WERI-Rb-1 (cell line): Measurements from ENCODE around the gene PPIF.
"Not testable (repeated sequence)": the region's sequence is repeated elsewhere in the genome, so short reads cannot be mapped to it uniquely, and the experiment has no call there.

Experiments
- DNase-seq: peaks from one replicate; pipeline ENCODE4 v3.0.0-alpha.2; 2020
- H3K27ac ChIP-seq: fragments of 250-450 bp; sonication (Bioruptor Pico); 2 replicates; pipeline ENCODE4 v1.5.1; 2020; ENCODE audit warnings: mild to moderate bottlenecking, moderate library complexity
- H3K27me3 ChIP-seq: fragments of 250-450 bp; sonication (Bioruptor Pico); 2 replicates; pipeline ENCODE4 v1.5.1; 2021; ENCODE audit warnings: mild to moderate bottlenecking, low read depth, moderate library complexity; ENCODE audit not compliant: insufficient read depth, severe bottlenecking
- H3K36me3 ChIP-seq: fragments of 250-450 bp; sonication (Bioruptor Pico); 2 replicates; pipeline ENCODE4 v1.5.1; 2020; ENCODE audit warnings: mild to moderate bottlenecking, moderate library complexity
- H3K4me3 ChIP-seq: 2 replicates; pipeline ENCODE4 v1.5.1; 2011; ENCODE audit warnings: low read depth, mild to moderate bottlenecking, control low read depth, low read length
- H3K9me3 ChIP-seq: fragments of 250-450 bp; sonication (Bioruptor Pico); 2 replicates; pipeline ENCODE4 v1.5.1; 2021; ENCODE audit warnings: mild to moderate bottlenecking, moderate library complexity; ENCODE audit not compliant: severe bottlenecking
- CTCF ChIP-seq: IDR thresholded peaks from 2 replicates; pipeline ENCODE4 v1.5.1; 2011; ENCODE audit warnings: low read depth, mild to moderate bottlenecking, control low read depth, inconsistent platforms, low read length

Gene PPIF

GRCh38 chr10:79335470-79336235 is 11.6 kb upstream of the PPIF start:
- Histone ChIP-seq H3K27ac (peak overlapping the region; percentile 36), H3K27me3 (no peaks in the 10 kb centered on the region), H3K36me3 (no peaks in the 10 kb centered on the region), H3K9me3 (peaks cover 8% of the 10 kb centered on the region), H3K4me3 (no peak overlapping the region)
- no peak for TF ChIP-seq CTCF
- DNase-seq = no peak

DNA sequence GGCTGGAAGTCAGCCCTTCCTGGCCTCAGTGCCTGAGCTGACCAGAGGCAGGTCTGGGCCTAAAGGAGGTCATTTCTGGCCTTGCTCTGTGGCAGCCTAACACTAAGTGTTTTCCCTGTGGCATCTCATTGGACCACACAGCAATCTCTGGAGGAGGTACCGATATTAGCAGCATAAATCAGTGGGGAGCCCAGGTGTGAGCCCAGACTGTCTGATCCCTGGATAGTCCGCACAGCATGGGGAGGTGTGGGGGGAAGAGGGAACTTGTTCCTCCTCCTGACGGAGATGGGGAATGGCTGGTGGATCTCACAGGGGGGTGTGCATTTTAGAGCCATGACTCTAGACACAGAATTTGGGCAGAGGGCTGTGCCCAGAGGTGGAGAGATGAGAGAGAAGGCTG is 11.0 kb upstream of the PPIF start:
- H3K36me3 ChIP-seq = no peaks in the 10 kb centered on the region
- H3K4me3 ChIP-seq = no peak overlapping the region
- peak overlapping the region; percentile 36 for H3K27ac ChIP-seq
- no peak for DNase-seq
- TF ChIP-seq CTCF = no peak
- H3K9me3 ChIP-seq = peaks cover 8% of the 10 kb centered on the region
- H3K27me3 ChIP-seq = no peaks in the 10 kb centered on the region

- no peak overlapping the region for H3K27ac ChIP-seq
These were observed 10.5 kb upstream of the PPIF start for GRCh38 chr10:79336739-79337138.

DNA sequence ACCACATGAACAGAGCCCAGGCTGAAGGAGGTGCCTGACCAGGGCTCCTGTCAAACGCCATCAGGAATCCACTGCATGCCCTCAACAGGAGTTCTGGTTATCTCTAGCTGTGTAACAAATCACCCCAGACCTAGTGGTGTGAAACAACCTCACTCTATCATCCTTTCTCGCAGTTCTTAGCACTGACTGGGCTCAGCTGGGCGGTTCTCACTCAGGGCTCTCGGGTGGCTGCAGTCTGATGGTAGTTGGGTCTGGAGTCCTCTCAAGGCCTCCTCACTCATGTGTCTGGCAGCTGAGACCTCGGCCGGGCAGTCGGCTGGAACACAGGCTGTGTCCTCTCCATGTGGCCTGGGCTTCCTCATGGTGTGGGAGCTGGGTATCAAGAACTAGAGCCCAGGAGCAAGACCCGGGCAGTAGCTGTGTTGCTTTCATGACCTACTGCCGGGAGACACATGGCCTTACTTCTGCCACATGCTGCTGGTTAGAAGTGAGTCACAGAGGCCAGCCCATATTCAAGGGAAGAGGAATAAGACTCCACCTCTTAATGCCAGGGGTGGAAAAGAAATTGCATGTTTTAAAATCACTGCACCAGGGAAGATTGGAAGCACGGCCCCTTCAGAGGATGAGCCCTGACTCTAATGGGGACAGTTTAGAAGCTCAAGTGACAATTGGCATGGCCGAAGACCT is 9.3 kb upstream of the PPIF start:
- H3K27me3 ChIP-seq, H3K27ac ChIP-seq, H3K4me3 ChIP-seq, H3K9me3 ChIP-seq, H3K36me3 ChIP-seq, DNase-seq: not testable (repeated sequence)

More at GRCh38 chr10:79336739-79337138, 10.5 kb upstream of the PPIF start:
- Histone ChIP-seq H3K36me3 (no peaks in the 10 kb centered on the region), H3K27me3 (no peaks in the 10 kb centered on the region), H3K4me3 (no peak overlapping the region), H3K9me3 (peaks cover 8% of the 10 kb centered on the region)
- DNase-seq = no peak
- TF ChIP-seq CTCF = no peak

GRCh38 chr10:79339266-79339665 is 8.0 kb upstream of the PPIF start:
- no peaks in the 10 kb centered on the region for H3K36me3 ChIP-seq
- no peaks in the 10 kb centered on the region for H3K27me3 ChIP-seq
- H3K27ac ChIP-seq = no peak overlapping the region
- no peak for TF ChIP-seq CTCF
- H3K4me3 ChIP-seq = no peak overlapping the region
- peaks cover 4% of the 10 kb centered on the region for H3K9me3 ChIP-seq
- no peak for DNase-seq

- Histone ChIP-seq H3K27me3 (no peaks in the 10 kb centered on the region), H3K4me3 (no peak overlapping the region), H3K9me3 (peaks cover 4% of the 10 kb centered on the region), H3K27ac (peak overlapping the region; percentile 71), H3K36me3 (no peaks in the 10 kb centered on the region)
- no peak for TF ChIP-seq CTCF
- DNase-seq = no peak
These were observed 6.5 kb upstream of the PPIF start for GRCh38 chr10:79340646-79341244.
